Activated gamma-delta T cell treated with Interleukin-2 at 50 U/mL for 16 hours (primary cell): Measurements from ENCODE around the gene LMAN1.

Source experiments
- DNase-seq: peaks from one replicate; pipeline ENCODE4 v3.0.0-alpha.2; 2020

LMAN1 gene

DNA sequence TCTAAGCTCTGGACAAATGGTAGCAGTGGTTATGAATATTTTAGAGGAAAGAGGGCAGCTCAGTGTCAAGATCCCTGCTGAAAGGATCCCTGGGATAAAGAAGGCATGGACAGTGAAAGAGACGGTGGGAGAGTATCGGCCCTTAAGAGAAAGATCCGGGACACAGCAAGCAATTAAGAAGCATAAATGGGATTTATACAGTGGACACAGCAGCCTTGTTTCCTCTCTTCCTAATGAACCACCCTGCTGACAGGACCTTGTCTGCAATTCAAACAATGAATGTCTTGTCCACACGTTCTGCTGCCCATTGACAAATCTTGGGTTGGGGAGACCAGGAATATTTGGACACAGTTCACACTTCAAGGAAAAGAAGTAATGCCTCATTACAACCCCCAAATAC, 57.1 kb downstream of the LMAN1 start:
- no peak for DNase-seq

DNA sequence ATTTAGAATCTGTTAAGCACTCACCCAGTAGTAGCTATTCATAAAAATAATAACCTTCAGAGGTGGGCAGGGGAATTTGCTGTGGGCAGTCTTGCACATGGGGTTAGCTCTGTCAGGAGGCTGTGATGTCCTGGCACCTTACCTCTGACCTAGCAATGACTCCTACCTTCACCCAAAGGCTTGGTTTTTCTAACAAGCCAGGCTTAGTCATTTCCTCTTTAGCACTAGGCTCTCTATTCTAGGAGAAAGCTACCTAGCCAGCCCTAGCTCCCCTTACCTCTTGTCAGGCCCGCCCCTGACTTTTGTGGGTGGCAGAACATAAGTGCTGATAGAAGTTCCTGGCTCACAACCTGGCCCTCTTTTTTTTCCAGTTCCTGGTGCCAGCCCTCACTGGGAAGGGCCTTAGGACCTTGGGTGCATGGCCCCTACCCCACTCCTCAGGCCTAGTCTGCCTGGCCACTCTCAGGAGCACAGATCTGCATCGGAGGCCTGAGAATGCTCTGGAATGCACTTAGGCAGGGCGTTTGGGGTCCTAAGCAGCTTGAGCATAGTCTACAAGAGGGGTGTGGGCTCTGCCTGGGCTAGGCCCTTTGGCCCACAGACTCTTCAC, 58.3 kb downstream of the LMAN1 start:
- no peak for DNase-seq

DNA sequence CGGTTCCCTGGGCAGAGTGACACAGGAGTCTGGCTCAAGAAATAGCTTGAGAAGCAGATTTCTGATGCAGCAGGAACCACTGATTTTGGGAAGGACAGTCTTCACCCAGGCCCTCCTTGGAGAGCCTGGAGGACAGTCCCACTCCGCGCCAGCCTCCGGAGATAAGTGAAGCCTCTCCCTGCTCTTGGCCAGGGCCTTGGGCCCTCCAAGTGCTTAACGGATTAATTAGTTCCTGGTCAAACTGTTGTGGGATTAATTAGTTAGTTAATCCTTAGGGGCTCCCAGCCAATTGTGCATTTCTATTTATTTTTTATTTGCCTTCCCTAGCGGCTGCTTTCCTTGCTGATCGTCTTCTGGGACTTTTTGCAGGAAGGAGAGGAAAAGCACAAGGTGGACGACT, 60.2 kb downstream of the LMAN1 start:
- no peak for DNase-seq

DNA sequence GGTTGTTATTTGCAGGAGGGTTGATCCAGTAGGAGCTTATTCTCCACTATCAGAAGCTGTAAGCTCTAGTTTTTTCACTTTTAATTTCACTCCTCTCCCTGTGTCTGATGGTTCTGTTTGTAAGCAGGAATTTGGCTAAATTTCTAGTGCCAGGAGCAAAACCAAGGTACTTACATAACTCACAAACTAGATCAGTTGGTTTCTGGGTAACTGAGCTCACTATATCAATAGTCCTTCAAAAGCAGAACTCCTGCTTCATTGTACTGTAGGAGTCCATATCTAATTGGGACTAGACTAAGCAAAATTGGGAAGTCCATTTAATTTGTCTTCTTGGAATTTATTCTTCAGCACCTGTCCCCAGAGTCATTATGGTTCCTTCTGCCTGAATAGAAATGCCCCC, 65.7 kb downstream of the LMAN1 start:
- no peak for DNase-seq

DNA sequence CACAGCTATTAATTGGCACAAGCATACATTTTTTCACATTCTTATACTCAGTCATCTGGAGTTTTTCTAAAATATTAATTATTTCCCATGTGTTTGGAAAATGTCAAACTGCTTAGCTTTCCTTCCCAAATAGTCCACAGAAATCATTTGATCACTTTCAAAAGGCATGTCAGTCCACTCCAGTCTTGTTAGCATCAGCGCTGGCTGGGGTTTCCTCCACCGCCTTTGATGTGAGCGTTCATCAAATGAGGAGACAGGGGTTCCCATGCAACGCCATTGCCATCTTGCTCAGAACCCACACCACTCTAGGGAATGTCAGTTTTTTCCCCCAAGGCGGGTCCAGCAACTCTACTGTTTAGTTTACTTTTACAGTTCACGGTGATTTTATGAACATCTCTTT, 72.7 kb downstream of the LMAN1 start:
- DNase-seq: no peak

DNA sequence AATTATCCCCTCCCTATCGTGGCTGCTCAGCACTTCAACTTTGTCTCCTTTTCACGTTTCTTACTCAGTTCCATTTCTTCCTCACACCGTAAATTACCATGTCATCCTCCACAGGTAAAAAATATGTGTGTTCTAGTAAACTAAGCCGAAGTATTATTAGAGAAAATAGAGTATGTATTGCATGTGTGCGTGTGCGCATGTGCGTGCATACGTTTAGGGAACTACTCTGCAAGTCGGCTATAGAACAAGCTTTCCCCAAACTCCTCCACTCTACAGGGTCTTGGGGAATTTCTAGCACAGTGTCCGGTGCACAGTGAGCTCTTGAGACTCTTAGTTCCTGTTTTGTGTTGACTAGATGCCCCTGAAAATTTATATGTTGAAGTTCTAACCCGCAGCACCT, 76.7 kb downstream of the LMAN1 start:
- no peak for DNase-seq

DNA sequence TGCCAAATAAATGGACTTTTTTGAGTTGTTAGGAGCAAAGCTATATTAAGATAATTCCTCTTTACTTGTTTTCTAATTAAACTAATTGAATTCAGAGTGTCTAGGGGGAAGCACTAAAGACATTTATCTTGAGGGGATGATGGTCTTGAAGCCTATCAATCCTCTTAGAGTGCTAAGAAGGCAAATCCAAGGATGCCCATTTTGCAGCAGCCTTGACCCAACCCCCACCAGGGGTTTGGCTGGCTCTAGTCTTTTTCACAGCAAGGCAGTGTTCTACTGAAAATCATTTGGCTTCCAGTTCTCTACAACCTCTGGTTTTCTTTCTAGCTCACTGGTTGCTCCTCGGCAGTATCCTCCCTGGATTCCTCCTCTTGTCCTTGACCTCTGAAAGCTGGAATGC, 79.3 kb downstream of the LMAN1 start:
- no peak for DNase-seq

DNA sequence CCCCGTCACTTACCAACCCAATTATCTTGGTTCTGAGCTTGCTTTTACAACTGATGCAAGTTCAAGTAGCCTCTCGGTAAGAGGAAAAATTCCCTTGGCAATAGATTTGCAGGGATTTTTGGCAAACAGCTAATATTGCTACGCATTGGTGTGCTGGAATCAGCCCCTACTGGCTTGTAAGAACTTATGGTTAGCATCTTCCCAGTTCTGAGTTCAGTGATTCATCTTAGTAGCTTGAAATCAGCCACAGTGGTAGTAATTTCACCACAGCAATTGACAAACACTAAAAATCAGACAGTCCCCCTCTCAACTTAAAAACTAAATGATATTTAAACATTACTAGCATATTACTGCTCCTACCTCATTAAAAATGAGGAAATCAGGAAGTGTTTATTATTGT, 79.9 kb downstream of the LMAN1 start:
- DNase-seq: no peak

DNA sequence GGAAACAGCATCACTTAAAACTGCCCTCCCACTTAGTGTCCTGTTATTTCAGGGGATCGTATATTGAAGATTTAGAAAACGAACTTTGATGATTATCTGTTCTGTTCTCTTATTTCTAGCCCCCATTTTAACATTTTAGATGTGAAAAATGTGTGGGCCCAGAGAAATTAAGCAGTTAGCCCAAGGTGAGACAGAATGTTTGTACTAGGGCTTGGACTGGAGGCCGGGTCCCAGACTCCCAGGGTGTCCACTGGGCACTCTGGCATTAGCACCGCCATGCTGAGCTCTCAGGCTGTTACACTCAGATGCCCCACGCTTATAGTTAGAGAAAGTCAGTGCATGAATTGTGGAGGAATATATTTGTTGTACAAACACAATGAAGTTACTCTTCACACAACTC, 80.3 kb downstream of the LMAN1 start:
- no peak for DNase-seq
